Activated T-cell treated with anti-CD3 and anti-CD28 coated beads, Interleukin-2, amount 50 U/mL, for 1 hour (primary cell): ENCODE results near the gene TMEM255B.

ENCODE experiments used
- DNase-seq: peaks from one replicate; pipeline ENCODE4 v3.0.0-alpha.2; 2020

The TMEM255B gene

DNA sequence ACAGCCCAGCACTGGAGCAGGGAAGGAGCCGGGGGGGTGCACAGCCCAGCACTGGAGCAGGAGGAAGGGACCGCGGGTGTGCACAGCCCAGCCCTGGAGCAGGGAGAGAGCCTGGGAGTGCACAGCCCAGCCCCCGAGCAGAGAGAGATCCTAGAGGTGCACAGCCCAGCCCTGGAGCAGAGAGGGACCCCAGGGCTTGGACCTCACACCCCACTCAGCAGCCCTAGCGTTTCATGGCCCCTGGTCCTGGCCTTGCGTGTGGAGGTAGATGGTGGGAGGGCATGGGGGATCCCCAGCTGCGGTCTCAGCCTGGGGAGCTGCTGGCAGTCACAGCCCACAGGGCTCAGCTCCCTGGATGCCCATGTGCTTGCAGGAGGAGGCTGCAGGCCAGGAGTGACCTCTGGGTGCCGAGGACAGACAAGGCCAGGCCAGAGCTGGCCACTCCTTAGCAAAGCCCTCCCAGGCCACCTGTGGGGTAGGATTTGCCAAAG lies 79.7 kb downstream of the TMEM255B start:
- no peak for DNase-seq

DNA sequence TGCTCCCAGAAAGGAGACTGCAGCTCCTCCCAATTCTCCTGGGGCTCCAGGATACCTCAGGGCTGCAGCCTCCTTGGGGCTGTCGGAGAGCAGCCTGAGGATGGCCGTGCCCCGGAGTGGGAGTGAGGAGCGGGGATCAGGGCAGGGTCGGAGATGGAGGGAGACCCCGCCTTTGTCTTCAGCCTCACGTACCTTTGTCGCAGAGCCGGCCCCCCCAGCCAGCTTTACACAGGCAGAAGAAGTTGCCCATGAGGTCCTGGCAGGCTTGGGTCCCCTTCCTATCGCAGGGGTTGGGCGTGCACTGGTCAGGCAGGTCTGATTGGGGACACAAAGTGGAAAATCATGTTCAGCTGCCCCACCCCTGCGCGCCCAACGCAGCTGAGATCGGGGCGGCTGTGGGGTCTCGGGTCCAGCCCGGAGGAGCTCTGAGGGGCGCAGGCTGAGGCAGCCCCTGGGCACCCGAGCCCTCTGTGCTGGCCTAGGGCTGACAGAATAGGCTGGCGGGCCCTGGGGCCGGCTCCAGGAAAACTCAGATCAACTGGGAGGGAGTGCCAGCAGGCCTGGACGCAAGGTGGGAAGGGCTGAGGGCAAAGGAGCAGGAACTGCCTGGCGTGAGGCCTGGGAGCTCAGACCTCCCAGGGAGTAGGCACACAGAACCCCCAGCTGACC lies 80.6 kb downstream of the TMEM255B start:
- no peak for DNase-seq

DNA sequence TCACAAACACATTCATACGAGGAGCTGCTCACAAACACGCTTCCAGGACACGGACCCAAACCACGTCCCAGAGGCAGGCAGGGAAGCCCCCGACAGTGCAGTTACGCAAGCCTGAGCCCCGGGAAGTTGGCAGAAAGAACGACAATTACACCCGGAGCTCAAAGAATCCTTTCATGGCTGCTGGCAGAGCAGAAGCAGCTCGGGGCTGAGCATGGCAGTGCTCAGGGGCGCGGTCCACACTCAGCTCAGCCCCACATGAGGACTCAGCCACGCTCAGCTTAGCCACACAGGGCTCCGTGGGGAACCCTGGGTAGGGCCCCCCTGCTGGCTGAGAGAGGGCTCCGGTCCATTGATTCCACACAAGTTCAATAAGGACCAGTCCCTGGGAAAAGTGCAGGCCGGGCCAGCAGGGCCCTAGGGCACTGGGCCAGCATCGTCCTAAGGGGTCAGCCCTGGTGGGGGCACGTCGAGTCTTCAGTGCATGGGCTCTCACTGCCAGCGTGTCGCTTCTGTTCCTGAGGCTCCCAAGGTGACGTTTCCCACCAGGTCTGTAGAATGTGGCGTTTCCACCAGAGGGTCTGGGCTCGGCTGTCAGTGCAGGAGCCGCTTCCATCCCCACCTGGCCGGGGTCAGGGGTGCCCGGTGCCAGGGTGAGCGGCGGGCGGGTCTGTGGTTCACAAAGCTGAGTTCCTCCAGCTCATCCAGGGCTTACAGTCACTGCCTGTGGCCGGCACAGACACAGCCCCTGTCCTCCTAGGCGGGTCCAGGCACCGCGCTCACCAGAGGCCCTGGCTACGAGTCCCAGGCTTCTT lies 81.7 kb downstream of the TMEM255B start:
- DNase-seq, result no peak

DNA sequence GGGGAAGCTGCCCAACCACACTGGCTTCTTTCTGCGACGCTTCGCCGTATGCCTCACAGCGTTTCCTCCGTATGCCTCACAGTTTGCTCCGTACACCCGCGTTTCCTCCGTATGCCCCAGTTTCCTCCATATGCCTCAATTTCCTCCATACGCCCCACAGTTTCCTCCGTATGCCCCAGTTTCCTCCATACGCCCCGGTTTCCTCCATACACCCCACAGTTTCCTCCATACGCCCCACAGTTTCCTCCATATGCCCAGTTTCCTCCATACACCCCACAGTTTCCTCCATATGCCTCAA lies 82.3 kb downstream of the TMEM255B start:
- no peak for DNase-seq

DNA sequence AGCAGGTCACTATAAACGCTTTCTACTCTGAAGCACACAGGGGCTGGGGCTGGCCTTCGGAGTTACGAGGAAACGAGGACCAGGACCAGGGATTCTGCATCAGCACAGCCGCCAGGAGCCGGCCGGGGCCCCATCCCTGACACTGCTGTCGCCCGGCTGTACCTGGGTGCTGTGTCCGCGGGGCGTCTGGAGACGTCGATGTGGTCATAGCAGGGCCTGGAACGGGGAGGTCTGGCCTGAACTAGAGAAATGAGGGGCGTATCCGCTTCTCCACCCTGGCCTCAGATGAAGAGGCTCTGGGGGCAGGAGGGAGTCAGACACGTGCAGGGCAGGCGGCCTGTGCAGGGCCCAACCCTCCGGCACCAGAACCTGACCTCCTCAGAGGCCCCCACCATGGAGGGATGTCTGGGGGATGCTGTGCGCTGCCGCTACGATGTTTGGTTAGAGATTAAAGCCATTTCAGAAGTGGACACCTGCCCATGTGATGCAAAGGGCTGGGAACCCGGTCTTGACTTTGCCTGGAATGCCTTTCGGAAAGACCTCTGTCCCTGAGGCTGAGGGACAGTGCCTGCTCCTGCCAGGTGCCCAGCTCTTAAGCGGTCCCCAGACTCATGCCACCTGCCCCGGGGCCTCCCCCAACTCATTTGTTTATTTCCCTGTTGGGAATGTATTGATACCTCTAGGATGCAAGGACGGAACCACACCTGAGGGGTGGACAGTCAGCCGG lies 83.5 kb downstream of the TMEM255B start:
- no peak for DNase-seq

DNA sequence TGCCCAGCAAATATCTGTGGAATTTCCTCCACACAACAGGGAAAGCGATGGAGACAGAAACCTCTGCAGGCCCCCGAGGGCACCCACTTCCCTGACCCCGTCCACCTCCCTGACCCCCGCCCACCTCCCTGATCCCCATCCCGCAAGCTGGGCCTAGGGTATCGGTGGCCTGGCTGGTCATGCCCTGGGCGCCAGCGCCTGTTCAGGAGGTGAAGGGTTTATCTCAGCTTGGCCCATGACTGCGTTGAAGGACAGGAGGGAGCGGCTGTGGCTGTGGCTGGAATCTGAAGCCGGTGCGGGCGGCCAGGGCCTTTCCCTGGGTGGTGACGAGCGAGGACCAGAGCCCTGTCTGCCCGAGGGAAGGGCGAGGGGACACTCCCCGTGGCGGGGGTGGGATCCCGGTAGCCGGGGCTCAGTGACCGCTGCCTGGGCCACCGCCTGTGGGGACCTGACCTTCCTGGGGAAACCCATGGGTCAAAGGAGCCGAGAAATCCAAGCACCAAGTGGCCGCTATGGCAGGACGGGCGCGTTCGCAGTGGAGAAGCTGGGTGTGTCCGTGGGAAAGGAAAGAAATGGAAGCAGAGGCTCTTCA lies 84.1 kb downstream of the TMEM255B start:
- no peak for DNase-seq

DNA sequence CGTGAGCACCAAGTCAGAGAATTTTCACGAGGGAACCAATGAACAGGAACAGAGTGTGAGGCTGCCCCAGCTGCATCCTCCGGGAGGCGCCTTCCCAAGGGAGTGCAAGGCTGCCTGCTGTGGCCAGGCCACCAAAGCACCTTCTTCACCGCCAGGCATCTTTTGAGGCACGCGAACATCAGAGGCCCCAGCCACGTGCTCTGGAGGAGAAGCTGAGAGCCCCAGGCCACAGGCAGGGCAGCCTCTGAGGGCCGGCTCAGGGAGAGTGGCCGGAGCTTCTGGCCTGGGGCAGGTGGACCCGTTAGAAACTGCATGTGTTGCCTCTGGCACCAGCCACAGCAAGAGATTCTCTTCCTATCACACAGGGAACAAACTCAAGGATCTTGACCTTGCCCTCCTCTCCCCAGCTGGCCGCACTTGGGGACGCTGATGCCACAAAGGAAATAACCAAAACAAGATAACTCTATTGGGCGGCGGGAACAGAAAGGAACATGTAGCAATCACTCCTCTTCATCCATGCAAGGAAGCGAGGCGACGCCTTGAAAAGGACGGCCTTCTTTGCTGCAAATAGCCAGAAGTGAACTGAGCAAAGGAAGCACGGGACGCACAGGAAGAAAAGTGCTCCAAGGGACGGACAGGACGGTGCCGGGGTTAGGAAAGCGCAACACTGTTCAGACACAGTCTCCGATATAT lies 85.0 kb downstream of the TMEM255B start:
- DNase-seq, result no peak

DNA sequence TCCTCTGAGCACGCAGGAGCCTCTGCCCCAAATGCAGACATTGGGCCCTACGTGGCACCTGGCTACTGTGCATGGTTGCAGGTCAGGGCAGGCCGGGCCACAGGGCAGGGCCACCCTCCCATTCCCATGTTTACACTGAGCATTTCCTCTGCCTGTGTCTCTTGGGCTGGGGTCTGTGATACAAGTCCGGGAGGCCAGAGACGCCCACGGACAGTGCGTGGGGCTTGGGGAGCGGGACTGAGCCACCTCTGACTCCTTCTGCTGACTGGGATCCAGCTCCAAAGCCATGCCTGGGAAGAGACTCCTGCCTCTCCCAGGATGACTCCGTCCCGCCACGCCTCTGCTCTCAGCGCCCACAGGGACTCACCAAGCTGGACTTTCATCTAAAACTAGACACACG lies 86.0 kb downstream of the TMEM255B start:
- DNase-seq, result no peak

DNA sequence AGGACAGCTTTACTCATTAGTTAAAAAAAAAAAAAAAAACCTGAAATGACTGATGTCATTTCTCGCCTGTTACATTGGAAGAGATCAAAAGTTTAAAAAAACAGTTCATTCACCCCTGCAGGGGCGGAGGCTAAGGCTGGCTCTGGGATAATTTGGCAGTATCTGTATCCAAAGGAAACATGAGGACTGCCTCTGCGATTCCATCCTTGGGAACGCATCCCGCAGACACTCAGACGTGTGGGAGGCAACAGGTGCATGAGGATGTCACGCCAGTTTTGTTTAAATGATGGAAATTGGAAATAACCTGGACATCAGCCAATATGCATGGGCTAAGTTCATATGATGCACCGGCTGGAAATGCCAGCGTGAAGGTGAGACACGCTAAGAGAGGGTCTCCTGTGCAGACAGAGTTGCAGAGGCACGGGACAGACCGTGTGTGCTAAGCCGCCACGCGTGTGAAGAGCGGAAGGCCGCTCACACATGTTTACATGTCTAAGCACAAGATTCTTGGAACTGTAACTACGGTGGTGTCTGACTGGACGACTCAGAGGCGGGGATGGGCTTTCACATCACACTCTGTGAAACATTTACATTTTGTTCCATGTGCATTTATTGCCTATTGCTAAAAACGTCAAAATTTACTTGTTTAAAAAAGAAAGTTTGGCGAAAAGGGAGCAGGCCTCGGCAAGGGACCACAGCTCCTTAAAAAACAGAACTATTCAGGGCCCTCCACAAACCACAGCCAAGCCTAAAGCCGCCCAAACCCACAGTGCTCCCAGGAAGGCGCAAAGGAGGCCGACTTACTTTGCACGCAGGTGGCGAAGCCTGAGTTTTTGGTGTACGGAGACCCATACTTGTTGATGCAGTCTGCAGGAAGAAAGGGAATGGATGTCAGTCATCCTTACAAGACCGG lies 87.0 kb downstream of the TMEM255B start:
- DNase-seq, result no peak

DNA sequence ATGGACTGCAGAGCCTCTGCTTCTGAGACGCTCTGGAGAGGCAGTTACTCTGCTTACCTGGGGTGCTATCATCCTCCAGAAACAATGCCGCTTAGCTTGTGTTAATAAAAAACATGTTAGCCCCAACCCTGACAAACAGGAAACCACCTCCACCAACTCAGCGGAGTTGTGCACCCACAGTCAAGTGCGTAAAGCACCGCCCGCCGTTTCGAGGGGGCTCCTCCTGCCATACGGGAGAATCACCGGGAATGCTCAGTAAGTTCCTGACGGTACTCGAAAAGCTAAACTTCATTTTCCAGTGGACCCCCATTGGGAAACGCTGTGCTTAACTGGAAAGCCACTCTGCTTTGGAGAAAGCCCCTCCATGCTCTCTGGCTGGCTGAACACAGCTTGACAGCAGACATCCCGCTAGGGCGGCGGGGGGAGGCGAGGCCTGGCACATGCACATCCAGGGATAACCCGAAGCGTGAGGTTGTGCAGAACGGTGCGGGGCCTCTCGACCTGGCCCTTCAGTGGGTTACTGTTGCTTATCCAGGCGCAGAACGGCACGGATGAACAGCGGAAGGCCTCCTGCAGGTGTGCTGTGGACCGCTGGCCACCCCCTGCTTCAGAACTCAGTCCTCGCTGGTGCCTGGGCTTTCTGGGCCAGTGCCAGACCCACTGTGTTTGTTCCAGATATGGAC lies 87.8 kb downstream of the TMEM255B start:
- DNase-seq, result no peak

DNA sequence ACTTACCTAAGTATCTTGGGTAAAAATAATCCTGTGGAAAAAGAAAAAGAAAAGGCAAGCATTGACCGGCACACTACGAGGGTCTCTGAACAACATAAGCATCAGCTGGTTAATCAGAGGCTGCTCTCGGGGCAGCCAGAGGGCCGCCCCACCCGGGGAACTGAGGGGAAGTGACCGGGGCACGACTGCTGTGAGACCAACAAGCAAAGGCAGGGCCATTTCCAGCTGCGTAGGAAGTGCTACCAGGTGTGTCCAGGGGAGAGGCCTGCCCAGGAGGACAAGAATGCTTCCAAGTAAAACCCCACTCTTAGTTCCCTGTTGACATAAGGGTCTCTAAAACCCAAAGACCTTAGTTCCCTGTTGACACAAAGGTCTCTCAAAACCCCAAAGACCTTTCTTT lies 89.0 kb downstream of the TMEM255B start:
- DNase-seq, result no peak

DNA sequence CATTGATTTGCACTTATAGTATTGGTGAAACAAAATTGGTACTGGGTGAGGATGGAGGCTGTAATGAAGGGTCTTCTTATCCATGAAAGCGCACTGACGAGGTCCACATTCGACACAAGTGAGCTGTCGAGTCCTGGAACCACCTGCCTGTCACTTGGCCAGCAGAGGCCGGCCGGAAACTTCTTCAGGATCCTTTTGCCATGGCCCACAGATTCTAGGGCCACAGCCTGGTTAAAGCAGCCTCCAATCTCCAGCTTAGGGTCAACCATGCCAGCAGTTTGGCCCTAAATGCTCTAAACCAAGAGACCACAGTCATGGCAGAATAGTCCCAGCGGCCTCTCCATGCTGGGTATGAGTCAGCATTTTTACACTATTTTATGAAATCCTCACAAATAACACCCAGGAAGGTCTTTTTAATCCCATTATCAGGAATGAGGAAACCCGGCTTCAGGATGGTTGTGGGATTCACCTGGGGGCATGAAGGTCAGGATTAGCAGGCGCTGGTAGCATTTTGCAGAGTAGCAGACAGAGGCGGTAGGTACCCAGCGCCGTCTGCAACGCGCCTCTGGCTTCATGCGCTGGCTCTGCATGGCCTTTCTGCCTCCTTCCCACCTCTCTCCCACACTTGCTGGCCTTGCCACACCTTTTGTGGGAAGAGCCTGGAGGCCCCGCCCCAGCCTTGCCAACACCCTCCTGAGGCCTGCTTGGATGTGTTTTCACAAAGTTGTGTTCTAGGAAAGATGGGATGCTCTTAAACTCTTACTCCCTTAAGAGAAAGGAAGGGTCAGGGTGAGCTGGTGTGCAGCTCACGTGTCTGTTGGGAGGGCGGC lies 89.6 kb downstream of the TMEM255B start:
- DNase-seq, result no peak

DNA sequence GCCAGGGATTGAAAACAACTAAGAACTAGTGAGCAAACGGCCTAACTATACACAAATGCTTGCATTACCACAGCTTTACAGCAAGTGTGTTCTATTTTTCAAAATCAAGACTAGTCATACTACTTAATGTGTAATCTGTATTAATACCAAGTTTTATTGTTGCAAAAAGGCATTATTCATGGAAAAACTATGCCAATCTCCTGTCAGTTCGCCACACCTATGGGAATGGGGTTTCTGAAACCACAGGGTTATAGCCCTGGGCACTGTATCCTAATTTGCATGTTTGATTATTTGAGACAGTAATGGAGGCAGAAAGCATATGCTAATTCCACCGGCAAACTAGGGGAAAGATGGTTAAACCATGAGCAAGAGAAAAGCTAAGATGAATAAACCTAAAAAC lies 90.5 kb downstream of the TMEM255B start:
- no peak for DNase-seq

DNA sequence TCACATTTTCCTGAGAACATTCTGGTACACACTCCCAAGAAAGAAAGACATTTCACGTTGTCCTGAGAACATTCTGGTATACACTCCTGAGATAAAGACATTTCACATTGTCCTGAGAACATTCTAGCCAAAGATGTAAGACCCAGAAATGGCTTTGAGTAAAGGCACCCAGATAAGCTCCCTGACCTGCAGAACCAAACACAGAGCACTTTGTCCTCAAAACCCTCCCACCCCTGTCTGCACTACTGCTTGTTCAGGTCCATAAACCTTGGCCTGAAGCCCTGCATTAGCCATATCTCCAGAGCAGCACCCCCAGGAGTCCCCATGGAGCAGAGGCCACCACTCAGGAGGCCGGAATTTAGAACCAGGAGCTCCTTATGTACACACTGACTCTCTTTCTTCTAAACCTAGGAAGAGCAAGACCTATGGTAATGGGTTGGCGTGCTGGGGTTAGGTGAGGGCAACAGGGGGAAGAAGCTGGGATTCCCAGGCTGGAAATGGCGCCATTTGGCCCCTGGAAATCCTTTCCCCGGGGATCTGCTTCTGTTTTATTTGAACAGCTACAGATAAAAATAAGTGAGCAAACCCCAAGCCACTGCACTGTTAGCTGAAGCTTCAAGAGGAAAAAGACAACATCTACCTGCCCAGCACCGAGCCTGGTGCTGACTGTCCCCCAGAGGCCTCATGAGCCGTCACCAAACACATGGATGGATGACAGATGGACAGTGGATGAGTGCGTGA lies 91.1 kb downstream of the TMEM255B start:
- no peak for DNase-seq

DNA sequence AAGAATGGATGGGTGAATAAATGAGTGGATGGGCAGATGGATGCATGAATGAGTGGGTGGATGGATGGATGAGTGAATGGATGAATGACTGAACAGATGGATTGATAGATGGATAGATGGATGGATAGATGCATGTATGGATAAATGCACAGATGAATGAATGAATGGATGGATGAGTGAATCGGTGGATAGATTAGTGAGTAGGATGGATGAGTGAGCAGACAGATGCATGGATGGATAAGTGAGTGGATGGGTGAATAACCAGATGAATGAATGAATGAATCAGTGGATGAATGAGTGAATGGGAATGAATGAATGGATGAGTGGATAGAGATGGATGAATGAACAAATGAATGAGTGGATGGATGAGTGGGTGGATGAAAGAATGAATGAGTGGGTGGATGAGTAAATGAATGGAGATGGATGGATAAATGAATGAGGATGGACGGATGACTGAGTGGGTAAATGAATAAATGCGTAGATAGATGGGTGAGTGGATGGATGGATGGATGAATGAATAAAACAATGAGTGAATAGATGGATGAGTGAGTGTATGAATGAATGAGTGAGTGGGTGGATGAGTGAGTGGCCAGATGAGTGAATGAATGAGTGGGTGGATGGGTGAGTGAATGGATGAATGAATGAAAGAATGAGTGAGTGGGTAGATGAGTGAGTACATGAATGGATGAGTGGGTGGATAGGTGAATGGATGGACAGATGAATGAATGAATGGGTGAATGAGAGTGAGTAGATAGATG lies 91.9 kb downstream of the TMEM255B start:
- DNase-seq, result no peak

DNA sequence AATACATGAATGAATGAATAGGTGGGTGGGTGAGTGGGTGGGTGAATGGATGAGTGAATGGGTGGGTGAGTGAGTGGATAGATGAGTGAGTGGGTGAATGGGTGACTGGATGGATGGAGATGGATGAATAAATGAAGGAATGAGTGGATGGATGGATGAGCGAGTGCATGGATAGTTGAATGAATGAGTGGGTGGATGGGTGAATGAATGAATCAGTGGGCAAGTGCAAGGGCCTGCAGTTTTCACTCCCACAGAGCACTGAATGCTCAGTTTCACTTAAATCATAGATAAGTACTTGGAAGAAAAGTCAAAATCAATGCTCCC lies 92.4 kb downstream of the TMEM255B start:
- DNase-seq, result no peak

DNA sequence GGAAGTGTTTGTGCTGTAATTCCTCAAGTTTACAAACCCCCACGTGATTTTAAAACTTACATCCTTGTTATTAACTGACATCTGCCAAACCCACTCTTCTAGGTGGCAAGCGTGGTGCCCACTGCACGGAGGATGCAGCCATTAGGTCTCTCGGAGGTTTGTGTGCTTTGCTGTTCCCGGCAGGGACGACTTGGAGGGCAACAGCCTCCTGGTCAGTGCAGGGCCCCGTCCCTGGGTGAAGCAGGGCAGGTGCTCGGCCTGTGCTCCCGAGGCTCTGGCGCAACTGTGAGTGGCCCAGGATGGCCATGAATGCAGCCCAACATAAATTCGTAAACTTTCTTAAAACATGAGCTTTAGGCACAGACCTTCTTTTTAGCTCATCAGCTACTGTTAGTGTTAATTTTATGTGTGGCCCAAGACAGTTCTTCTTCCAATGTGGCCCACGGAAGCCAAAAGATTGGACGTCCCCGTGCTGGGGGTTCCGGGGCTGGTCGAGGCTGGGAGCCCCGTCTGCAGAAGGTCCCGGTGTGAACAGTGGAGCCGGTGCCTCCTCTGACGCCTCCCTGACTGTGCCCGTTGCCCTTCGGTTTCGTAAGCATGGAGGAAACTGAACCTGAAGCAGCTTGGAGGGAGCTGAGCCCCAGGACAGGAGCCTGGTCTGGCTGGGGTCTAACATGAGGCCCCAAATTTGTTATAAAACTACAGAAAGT lies 93.0 kb downstream of the TMEM255B start:
- DNase-seq, result no peak
